Stimulated activated CD8-positive, alpha-beta memory T cell treated with anti-CD3 and anti-CD28 coated beads, Interleukin-7, amount 100 ng/mL, for 4 hours (primary cell): Measurements from ENCODE around the gene SLC1A2.

Experiments
- DNase-seq, 2 donors: peaks; one replicate each; pipeline ENCODE4 v3.0.0-alpha.2; 2020; ENCODE audit warnings: low read depth in 2 of 2

The SLC1A2 gene

DNA sequence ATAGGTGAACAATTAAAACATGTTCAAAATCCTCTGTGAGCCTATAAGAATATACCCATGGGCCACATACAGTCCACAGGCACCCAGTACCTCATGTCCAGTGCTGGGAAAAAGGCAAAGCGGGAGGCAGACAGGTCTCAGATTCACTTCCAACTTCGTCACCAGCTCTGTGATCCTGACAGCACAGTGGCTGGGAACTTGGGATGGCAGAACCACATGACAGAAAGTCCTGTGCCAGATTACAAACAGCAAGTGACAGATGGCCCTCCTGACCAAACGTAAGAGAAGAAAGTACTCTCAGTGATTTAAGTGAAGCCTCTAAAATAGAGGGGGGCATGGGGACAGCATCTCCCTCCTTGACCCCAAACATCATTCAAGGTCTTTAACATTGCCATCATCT lies 5.8 kb downstream of the SLC1A2 start:
- DNase-seq: no peak

DNA sequence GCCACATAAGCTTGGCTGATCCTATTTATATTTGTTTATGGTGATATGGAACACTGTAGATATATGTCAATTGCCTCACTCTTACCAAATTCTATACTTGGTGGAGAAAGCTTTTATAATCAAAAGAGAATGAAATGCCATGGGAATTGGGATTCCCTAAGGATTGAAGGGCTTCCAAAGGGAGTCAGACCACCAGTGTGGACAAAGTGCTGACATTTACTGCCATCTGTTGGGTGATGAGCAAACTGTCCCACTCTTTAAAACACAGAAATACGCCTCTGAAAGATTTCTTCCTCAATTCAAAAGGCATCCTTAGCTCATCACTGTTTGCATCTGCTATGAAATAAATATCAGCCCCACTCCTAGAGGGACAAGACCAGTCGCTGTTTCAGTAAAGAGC lies 7.1 kb downstream of the SLC1A2 start:
- no peak for DNase-seq

DNA sequence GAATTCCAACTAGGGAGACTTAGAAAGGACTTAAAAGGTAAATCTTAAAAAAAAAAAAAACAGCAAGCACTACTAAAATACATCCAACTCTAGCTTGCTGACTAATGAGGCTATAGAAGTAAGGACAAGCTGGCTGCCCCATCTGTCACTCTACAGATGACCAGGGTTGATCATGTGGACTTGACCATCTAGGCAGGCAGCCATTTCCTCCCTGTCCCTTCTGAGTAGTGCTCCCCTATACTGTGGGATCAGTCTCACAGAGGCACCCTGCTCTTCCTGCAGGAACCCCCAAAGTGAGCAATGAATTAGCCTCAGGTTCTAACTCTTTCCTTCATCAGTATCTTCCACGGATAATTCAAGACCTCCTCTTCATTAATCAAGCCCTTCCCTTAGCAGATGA lies 12.3 kb downstream of the SLC1A2 start:
- DNase-seq: no peak

DNA sequence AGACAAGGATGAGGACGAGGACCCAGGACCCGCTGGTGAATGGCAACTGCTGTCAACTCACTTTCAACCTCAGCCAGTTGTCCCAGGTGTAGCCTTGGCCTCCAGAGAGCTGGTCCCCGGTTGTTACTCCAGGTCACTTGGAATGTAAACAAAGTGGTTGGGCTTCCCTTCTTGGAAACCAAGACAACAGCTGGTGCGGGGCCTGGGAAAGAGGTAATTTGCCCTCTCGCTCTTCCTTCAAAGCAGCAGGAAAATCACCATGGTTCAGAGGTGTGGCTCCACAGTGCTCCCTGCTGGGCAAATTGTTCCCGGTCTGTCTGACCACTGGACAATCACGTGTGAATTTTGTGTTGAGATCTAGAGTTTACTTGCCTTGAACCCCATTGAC lies 15.0 kb downstream of the SLC1A2 start:
- no peak for DNase-seq

DNA sequence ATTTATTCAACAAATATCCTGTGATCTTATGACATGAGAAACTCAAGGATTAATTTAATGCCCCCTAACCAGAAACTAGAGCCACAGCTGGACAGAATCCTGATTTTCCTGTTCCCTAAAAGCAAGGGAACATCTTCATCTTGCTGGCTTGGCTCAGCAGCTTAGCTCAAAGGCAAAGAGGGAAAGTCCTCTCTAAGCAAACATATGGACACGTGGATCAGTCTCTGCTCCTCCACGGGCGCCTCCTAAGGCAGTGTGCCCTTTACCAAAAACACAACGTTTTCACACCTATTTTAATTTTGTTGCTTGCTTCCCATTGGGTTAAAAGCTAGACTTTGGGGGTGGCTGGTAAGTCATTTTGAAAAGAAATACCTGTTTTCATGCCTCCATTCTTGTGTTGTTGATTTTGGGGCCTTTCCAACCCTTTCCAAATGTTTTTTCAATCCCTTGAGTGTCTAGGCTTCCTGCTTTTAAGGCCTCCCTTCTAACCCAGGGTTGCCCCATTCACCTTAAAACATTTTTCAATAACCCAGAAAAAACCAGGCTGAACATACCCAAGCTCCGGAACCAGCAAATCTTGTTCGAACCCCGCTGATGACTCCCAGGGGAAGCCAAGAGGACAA lies 15.5 kb downstream of the SLC1A2 start:
- no peak for DNase-seq

DNA sequence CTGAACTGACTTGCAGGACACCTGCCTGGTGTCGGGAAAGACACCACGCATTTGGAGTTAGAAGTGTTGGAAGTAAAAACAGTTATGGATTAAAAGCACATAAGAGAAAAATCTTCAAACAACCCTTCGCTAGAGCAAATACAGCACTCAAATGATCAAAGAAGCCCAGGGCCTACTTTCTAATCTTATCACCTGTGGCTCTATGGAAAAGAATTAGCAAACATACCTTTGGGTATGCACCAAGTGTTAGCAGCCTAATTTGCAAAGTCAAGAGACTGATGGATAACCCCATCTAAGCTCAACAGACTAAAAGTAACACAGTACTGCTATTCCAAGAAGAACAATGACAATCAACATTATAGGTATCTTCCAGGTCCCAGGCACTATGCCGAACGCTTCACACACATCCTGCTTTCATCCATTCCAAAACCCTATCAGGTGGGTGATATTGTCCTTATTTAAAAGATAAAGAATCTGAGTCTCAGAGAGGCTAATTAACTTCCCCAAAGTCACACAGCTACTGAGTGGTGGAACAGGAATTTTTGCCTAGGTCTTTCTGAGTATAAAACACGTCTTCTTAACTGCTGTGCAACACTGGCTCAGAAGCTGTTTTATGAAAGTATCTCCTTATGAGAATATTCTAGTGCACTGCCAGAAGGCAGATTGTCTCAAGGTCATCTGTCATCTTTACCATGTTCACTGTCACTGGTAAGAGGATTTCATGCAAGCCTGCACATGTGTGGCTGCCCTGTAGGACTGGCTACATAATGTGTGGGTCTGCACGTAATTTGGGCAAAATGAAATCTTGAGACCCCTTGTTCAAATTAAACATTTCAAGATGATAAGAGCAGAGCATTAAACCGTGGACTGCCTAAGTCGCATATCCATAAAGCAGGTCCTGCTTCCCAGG lies 16.4 kb downstream of the SLC1A2 start:
- DNase-seq: no peak

DNA sequence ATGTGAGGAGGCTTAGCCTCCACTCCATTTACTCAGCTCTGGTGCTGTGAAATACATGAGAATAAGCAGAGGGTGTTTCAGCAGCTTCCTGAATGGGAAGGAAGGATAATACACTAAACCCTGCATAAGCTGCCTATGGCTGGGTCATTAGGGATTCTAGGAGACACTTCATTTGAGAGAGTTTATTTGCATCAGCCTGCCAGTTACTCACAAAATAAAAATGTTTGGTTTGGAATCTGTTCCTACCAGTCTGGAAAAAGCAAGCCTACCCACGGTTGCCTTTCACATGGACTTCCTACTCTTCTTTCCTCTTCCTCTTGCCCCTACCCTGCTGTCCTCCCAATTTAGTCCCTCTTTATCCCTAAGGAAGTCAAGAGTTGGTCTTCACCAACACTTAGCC lies 20.5 kb downstream of the SLC1A2 start:
- DNase-seq: no peak

DNA sequence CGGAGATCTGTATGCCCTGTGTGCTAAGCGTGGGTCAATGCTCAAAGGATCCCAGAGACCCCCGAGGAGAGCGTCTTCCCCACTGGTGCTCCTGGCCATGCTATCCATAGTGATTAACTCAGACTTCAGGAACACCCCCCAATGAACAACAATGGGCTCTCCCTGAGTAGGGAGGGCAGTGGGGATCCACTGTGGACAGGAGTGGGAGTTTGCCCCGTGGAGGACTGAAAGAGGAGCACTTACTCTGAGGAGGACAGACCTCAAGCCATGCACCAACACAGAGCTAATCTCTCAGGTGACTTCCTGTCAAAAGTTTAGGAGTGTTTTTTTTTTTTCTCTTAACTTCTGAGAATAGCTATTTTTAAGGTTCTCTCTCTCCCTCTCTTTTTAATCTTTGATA lies 24.4 kb downstream of the SLC1A2 start:
- DNase-seq: no peak

DNA sequence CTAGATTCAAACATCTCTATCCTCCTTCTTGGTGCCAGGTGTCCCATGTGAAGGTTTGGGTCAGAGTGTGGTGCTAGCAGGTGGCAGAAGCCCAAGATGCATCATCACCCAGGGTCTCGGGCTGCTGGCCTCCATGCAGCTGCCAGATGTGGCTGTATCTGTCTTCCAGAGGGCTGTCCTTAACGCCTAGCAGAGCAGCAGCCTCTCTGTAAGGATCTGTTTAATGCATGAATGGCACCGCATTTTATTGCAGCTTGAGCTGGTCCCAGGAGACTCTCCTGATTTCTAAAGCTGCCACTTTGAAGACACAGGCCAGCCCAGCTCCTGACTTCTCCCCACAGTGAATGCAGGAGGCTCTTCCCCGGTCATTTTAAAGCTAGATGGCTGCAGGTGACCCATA lies 26.3 kb downstream of the SLC1A2 start:
- no peak for DNase-seq

DNA sequence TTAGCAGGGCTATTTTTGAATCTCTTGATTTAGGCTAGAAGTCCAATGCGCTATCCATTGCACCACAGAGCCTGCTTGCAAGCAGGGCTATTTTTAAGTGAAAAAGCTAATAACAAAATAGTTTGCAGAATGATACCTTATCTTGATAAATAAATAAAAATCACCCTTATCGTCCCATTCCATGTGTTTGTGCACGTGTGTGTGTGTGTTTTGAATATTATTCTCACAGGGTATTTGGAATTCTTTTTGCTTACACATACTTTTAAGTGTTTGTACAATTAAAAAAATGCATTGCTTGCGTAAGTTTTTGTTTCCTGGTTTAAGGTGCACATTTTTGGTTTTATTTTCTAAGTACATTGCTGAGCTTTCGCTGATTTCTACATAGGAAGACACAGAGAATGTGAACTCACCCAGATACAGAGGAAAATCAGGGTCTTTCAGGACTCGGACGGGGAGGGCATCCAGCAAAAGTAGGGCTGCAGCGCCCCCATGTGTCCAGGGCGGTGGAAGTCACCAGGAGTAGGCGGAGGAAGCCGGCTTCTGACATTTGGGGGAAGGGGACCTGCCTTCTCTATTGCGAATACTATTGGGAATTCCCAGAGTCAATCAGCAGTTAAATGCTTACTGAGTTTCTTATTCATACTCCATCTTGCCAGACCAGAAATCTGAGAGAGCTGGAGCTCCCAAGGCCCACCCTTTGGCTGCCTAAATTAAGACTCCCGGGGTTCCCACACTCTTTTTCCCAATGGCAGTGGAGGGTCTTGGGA lies 27.3 kb downstream of the SLC1A2 start:
- DNase-seq: peak; percentile 72 to 73

DNA sequence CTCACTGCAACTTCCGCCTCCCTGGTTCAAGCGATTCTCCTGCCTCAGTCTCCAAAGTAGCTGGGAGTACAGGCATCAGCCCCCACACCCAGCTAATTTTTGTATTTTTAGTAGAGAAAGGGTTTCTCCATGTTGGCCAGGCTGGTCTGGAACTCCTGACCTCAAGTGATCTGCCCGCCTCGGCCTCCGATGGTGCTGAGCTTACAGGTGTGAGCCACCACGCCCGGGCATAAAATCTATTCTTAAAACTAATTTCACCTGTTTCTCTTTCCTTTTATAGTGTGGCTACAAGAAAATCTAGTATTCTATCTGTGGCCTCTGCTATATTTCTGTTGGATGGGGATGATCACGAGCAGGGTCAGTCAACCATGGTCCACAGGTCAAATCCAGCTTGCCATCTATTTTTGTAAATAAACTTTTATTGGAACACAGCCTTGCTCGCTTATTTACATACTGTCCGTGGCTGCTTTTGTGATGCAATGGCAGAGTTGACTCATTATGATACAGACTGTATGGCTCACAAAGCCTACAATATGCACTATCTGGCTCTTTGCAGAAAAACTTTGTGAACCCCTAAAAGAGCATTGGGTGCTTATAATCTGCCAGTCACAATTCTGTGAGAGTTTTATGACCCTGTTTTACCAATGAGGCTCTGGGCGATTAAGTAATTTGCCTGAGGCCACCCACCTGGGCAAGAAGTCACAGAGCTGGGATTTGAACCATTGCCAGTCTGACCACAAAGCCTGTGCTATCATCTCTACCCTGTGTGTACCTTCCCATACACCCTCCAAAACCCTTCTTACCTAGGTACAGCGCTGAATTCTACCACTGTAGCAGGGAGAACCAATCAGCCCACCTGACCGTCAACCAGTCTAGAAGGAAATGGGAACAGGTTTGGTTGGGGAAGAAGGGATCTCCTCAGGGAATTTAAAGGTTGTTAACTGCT lies 28.3 kb downstream of the SLC1A2 start:
- peak in 1 of 2 donors; percentile 6 for DNase-seq

DNA sequence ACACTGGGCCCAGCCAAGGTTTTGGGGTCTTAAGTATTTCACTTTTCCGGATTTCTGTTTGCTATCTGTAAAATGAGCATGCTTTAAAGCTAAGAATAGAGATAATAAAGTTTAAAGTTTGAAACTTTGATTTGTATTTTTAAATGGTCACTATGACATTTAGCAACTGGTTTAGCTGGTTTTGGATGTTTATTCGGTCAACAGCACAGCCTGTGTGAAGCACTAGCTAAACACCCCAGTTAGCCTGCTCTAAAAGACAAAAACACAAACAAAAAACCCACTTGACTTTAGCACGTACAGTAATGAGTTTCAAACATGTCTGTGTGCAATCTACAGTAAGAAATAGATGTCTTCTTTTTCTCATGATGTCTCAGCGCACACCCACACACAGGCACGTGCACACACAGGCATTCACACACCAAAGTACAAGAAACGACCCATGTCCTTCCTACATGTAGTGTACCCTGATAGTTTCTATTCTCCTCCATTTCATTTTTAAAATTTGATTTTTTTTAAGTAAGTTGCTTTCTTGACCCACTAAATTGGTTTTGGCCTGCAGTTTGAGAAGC lies 29.4 kb downstream of the SLC1A2 start:
- no peak for DNase-seq

DNA sequence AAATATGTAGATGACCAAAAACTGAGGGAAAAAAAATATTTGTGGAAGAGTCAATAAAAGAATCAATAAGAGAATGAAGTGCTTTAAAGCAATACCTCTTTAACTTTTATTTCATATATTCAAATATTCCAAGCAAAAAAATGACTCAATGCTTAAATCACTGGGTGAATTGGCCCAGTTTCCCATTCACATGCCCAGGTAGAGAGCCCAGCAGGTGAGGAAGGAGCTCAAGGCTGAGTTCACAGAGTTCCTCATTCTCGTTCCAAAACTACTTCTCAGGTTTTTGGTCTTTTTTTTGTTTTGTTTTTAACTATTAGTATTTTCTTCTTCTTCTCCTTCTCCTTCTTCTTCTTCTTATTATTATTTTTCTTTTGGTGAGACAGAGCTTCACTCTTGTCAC lies 30.2 kb downstream of the SLC1A2 start:
- DNase-seq: no peak

DNA sequence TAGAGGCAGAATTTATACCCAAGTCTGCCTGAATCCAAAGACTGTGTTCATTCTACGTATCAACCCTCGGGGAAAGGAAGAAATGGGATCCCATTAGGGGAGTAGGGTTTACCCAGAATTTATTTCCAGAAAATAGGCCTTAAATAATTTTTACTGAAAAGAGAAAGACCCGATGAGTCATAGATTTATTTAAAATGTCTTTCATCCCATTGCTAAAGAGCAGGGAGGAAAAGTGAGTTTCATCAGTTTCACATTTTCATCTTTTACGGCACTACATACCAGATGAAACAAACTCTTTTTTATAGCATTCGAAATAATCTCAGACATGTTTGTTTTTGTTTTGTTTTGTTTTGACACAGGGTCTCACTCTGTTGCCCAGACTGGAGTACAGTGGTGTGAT lies 31.3 kb downstream of the SLC1A2 start:
- DNase-seq: no peak

DNA sequence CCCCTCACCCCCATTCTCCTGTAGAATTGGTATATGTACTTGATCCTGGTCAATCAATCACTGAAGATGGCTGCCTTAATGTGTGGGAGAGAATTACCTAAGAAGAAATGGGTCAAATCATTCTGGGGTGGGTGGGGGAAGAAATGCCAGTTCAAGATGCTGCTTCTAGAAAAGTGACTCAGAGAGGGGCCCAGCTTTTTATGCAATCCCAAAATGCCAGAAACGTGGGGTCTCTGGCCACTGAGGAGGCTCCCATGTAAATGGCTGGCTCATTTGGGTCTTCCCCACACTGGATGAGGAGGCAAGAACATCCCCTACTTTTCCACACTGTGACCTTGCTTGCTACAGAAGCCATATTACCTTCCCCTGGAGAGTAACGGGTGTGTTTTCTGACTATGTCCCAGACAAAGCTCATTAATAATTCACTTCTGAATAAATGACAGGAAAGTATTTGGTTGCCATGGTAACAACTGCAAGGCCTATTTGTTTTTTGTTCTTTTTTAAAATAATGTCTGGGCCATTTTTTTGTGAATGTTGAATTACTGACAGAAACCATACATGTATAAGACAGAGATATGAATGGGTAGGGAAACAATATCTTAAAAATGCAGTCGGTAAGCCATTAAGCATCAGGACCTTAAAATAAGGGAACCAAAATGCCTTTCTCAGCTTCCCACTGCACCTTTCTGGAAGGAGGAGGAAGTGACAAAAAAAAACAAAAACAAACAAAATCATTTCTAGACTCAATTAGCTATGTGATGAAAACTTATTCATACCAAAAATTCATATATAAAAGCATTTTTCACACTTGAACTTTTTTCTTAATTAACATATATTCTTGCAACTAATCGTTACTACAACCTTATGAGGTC lies 32.0 kb downstream of the SLC1A2 start:
- no peak for DNase-seq

DNA sequence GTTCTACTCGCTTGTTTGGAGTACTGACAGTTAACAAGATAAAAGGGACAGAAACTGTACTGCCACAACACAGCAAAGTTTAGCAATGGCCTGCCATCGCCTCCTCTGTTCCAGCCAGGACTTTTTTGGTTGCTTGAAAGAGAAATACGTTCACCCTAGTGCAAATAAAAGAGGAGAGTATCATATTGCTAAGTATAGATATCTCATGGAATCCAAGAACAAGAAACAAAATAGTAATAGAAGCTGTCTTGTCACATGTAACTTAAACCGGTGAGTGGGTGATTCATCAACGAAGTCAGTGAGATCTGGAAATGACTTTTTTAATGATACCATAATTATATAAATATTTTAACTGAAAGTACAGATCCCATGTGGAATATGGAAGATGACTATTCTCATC lies 35.4 kb downstream of the SLC1A2 start:
- DNase-seq: no peak

DNA sequence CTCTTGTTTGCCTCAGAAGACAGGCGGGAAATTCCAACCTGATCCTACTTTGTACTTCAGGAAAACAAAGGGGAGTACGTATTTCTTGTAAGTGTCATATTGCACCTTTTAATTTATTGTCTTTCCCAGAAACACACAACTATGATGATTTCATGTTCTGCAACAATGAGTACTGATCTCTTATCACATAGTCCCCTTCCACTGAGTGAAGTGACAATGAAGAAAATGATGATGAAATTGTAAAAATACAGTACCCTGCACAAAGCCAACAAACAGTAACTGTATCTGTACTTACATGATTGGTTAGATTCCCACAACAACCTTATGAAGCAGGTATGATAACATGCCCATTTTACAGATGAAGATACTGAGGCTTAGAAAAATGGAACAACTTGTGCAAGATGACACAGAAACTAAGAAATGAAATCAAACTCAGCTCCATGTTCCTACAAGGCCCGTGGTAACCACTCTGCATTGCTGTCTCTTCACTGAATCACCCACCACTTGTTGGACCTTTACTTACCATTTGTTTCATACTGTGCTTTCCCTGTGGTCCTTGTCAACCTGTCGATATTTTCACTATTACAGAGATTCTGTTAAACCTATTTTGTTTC lies 37.5 kb downstream of the SLC1A2 start:
- DNase-seq: no peak

DNA sequence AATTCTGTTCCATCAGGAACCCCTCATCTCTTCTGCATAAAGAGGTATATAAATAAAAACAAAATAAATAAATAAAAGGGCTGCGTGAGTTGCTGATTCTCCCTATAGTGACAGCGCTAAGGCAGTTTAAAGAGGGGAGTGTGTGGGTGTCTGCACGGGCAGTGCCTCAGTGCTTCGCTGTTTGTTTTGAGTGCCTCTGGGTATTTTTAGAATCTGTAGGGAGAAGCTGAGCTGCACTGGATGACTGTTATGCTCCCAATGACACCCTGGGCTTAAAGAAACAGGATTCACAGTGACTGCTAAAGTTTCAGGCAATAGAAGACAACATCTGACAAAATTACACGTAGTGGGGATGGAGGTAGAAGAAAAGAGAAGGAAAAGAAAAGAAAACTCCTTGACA lies 38.8 kb downstream of the SLC1A2 start:
- DNase-seq: no peak

DNA sequence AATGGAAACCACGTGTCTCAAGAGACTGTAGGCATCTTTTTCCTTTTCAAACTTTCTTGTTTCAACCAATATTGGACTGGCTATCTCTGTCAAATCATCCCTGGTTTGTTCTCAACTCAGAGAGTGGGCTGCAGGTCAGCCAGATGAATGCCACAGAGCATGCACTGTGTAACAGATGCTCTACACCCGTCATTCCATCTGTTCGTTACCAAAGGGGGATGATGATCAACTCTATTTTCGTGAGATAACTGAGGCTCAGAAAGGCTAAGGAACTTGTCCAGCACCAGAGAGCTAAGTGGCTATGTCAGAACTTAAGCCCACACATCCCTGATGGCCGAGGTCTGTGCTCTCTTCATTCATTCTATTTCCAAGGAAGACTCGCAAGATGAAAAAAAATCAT lies 42.1 kb downstream of the SLC1A2 start:
- DNase-seq: no peak

DNA sequence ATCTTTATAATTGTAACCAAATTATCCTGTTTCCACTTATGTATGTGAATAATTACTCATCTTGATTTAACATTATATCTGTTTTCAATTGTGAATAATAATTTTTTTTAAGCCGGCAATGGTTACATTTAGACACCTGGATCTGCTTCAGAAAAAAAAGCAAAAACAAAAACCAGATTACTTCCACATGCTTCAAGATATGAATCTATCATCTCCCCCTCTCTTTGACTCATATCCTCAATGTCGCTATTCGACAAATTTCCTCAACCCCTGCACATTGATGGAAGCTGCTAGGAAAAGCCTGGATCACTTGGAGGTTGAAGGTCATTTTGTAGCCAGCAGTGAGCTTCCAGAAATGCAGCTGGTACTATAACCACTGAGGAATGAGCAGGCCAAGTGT lies 42.7 kb downstream of the SLC1A2 start:
- no peak for DNase-seq
